Ovary (tissue), 9 donors: ENCODE data around the gene CATSPER1. TPM values are rescaled to one million over a fixed set of nuclear protein-coding genes. Genes with fewer than 3 reads are reported as not detected.

Experiments used
- DNase-seq, 5 donors: peaks; one replicate each; pipeline ENCODE4 v3.0.0-alpha.2; 2019 to 2020
- H3K27ac ChIP-seq, 2 donors: fragments of 200-600 bp; one replicate each; pipeline versions ENCODE4 v1.5.1 to v1.8.0; 2019 to 2022
- H3K27me3 ChIP-seq: fragments of 200-600 bp; one replicate; pipeline ENCODE4 v1.8.0; 2022
- H3K36me3 ChIP-seq: fragments of 200-600 bp; sonication (generic); one replicate; pipeline ENCODE4 v1.5.1; 2019
- H3K4me1 ChIP-seq: one replicate; pipeline ENCODE4 v1.8.1; 2013; ENCODE audit warnings: mild to moderate bottlenecking, moderate library complexity; ENCODE audit not compliant: insufficient read depth
- H3K4me3 ChIP-seq: fragments of 200-600 bp; sonication (generic); one replicate; pipeline ENCODE4 v1.5.1; 2017
- H3K9me3 ChIP-seq, 2 donors: fragments of 200-600 bp in 1 of 2; sonication (generic) in 1 of 2; one replicate each; pipeline versions ENCODE4 v1.5.1 to v1.8.1; 2013 to 2019; ENCODE audit warnings: mild to moderate bottlenecking in 1 of 2, moderate library complexity in 1 of 2
- EP300 ChIP-seq: sonication (generic); formaldehyde crosslinking; IDR thresholded peaks from one replicate; pipeline ENCODE4 v1.6.1; 2017; ENCODE audit warnings: antibody characterized with exemption
- POLR2A ChIP-seq: fragments of 450-650 bp; IDR thresholded peaks from one replicate; pipeline ENCODE4 v1.6.1; 2017; ENCODE audit warnings: antibody characterized with exemption, mild to moderate bottlenecking, moderate library complexity
- WGBS, 3 donors: extraction: QIAGEN DNeasy Blood & Tissue Kit in 1 of 3; methylation state at CpG; one replicate each; pipeline versions ENCODE4 v1.1.5 to v1.1.7; 2013 to 2017; 5-methylcytosine and 5-hydroxymethylcytosine counted together
- intact Hi-C, 4 donors: fragments of 100-400 bp; cut with DNase I; formaldehyde crosslinking; loops; one replicate each; pipeline versions ENCODE4 v1.11.0 to v1.15.1; 2022 to 2023
- polyA plus RNA-seq, 2 donors: library from polyadenylated mRNA; stranded (reverse); fragments of 200-250 nt in 1 of 2; fragments of 350-450 nt in 1 of 2; fragmentation: Illumina TruSeq in 1 of 2; extraction: RNeasy Lipid Tissue Mini Kit (QIAGEN cat#74804) in 1 of 2; gene quantifications; one replicate each; pipeline ENCODE4 v1.2.3, GENCODE V29; 2013 to 2014
- total RNA-seq, 7 donors: library from RNA; depleted of rRNA in 2 of 7; stranded (reverse); fragments of >200 nt in 2 of 7; fragmentation: NEBNext Ultra II Directional in 3 of 7; extraction: Animal tissue kit (Norgen Biotek cat#: 25700) in 3 of 7; gene quantifications; one replicate each; pipeline versions ENCODE4 v1.1.0 to v1.2.4, GENCODE V29; 2016 to 2023
- TF ChIP-seq, protein P1 (sequence below), 3 donors: fragments of 450-650 bp in 2 of 3; fragments of 200-600 bp in 1 of 3; IDR thresholded peaks; one replicate each; pipeline versions ENCODE4 v1.5.1 to v1.8.0; 2016 to 2022; ENCODE audit warnings: antibody characterized with exemption in 3 of 3, mild to moderate bottlenecking in 1 of 3
- donor health status: DM: no; HTN: no; CAD: no; lungs with moderate emphysema.
- donor health status: DM: no; HTN: no; CAD: no.
- donor health status: Bipolar disorder and iron deficiency.
- donor health status: DM: yes; HTN: yes; CAD: no.
- donor health status: DM: no; HTN: no; CAD: no.
- donor health status: DM: yes; HTN: yes; CAD: no.

The CATSPER1 gene
- total and polyA plus RNA-seq, 9 donors: 0.25 TPM; not detected in 8

DNA sequence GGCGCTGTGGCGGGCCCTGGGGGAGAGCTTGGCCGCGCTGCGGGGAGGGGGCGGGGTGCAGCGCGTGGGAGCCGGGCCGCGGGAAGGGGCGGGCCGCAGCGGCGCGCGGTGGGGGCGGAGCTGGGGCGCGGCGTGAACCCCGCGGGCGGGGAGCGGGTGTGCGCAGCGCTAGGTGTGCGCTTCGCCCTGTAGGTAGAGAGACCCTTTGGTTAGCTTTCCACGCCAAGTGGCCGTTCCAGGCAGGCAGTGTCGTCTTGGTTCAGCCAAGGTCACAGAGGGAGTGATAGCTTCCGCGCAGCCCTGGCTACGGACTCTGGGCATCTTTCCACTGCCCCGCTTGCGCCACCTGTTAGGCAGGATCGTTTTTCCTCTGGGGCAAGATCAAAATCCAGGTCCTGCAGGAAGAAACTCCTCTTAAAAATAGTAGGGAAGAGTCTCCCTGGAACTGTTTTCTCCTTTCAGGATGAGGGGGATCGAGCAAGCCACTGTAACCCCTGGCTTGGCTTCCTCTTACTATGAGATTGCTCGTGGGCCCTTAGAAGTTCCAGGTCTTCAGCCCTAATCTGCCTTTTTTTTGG lies 23.5 kb downstream of the CATSPER1 start:
- intact Hi-C loops: no loop called here
- no peaks in the 10 kb centered on the region for H3K9me3 ChIP-seq
- peak; percentile 62 to 77 (median 71) for DNase-seq
- TF ChIP-seq EP300 (no peak), POLR2A (no peak)
- TF ChIP-seq, protein P1, sequence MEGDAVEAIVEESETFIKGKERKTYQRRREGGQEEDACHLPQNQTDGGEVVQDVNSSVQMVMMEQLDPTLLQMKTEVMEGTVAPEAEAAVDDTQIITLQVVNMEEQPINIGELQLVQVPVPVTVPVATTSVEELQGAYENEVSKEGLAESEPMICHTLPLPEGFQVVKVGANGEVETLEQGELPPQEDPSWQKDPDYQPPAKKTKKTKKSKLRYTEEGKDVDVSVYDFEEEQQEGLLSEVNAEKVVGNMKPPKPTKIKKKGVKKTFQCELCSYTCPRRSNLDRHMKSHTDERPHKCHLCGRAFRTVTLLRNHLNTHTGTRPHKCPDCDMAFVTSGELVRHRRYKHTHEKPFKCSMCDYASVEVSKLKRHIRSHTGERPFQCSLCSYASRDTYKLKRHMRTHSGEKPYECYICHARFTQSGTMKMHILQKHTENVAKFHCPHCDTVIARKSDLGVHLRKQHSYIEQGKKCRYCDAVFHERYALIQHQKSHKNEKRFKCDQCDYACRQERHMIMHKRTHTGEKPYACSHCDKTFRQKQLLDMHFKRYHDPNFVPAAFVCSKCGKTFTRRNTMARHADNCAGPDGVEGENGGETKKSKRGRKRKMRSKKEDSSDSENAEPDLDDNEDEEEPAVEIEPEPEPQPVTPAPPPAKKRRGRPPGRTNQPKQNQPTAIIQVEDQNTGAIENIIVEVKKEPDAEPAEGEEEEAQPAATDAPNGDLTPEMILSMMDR (IDR thresholded peaks at IDR 0.05): no peak
- H3K27me3 ChIP-seq: no peaks in the 10 kb centered on the region
- peak overlapping the region; percentile 79 to 81 for H3K27ac ChIP-seq
- peaks cover 5% of the 10 kb centered on the region for H3K4me1 ChIP-seq
- H3K36me3 ChIP-seq: no peaks in the 10 kb centered on the region
- peak overlapping the region; percentile 74 for H3K4me3 ChIP-seq
- 0 to 1% (median 0%) methylated on average over 34 to 40 of the region's 40 CpGs for WGBS, 3 donors

DNA sequence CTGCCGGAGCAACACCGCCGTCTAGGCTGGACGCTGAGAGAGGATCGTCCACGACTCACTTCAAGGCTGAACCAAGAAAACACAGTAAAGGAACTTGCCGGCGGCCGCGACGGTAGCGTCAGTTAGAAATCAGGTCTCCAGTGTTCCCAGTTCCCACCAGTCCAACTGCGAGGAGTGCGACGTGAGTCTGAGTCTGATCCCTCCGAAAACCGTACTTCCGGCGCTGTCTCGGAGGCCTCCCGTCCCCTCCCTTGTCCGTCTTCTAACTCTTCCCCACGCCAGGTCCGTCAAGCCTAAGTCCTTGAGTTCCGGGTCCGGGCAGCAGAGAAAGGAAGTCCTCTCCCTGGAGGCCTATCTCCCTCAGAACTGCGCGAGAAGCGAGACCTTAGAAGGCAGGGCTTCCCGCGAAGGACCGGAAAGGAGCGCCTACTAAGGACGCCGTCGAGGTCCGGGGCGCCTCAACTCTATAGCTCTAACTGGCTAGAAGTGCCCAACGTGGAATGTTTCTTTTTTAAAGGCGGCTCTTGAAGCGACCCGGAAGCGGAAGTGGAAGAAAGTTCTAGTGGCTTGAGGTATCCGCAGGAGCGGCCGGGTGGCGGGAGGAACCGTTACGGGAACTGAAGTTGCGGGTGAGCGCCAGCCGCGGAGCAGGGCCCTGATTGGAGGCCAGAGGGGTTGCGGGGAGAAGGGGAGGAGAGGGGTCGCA lies 24.2 kb downstream of the CATSPER1 start, which contains the start of the genes BANF1 and EIF1AD:
TSS of gene BANF1 (plus strand) at position 562 of the 706 bp plus-strand sequence. CDS start 748 bp downstream, outside the sequence.
TSS of gene EIF1AD (minus strand) at position 216 of the 706 bp plus-strand sequence. CDS start 1,768 bp downstream, outside the sequence.
- DNase-seq: peak; percentile 89 to 94 (median 92)
- intact Hi-C loops: no loop called here
- H3K4me3 ChIP-seq: peak within 1 kb of the TSS; percentile 74
- H3K36me3 ChIP-seq: no peaks in the 10 kb centered on the region
- H3K27me3 ChIP-seq: no peaks in the 10 kb centered on the region
- TF ChIP-seq, protein P1 (IDR thresholded peaks at IDR 0.05): no peak
- TF ChIP-seq POLR2A: peak; percentile 59
- no peaks in the 10 kb centered on the region for H3K9me3 ChIP-seq
- peak within 1 kb of the TSS; percentile 79 to 81 for H3K27ac ChIP-seq
- WGBS, 3 donors: 0 to 1% (median 0%) methylated on average over 51 to 55 of the region's 55 CpGs
- peaks cover 5% of the 10 kb centered on the region for H3K4me1 ChIP-seq

DNA sequence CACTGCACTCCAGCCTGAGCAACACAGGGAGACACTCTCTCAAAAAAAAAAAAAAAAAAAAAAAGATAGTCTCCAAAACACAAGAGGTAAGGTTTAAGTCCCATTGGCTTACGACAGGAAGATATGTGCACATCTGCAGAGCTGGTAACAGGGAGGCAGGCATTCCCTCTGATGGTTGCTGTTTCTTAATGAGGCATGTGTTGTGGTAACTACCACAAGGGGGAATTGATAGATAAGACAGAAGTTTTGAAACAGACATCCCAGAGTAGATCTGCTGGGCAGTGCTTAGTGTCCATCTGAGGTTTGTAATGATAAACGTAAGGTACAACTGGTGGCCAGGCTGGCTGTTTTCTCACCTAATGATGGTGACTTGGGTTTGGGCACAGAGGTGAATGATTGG lies 29.0 kb downstream of the CATSPER1 start:
- no peak overlapping the region for H3K4me3 ChIP-seq
- 66 to 84% (median 74%) methylated on average over 2 of the region's 2 CpGs for WGBS, 3 donors
- intact Hi-C loops: loop anchor here in 1 of 4 donors (5.0 kb wide), 1 partner anchor 35 kb away; the partner anchor contains the start of gene SART1
- H3K4me1 ChIP-seq: no peaks in the 10 kb centered on the region
- TF ChIP-seq EP300 (no peak), POLR2A (no peak)
- TF ChIP-seq, protein P1 (IDR thresholded peaks at IDR 0.05): no peak
- H3K27me3 ChIP-seq: no peaks in the 10 kb centered on the region
- H3K9me3 ChIP-seq: no peaks in the 10 kb centered on the region
- no peak for DNase-seq
- no peaks in the 10 kb centered on the region for H3K36me3 ChIP-seq
- H3K27ac ChIP-seq: no peak overlapping the region

DNA sequence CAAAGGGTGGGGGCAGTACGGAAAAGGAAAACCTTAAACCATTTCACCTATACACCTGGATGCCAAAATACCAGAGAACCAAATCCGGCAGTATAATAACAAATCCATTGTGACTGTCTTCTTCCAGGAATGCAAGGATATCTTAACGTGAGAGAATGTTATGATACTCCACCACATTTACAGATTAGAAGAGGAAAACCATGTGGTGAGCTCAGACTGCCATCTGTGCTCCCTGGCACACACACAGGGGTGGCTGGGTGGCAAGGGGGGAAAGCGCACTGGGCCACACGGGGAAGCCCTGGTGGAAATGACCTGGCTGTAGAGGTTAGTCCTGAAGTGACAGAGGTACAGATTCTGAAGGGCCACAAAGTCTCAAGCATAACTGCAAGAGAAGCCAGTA lies 34.2 kb downstream of the CATSPER1 start:
- no peaks in the 10 kb centered on the region for H3K4me1 ChIP-seq
- no peaks in the 10 kb centered on the region for H3K9me3 ChIP-seq
- intact Hi-C loops: no loop called here
- 32 to 59% (median 44%) methylated on average over 5 of the region's 5 CpGs for WGBS, 3 donors
- no peak for TF ChIP-seq EP300
- no peak for DNase-seq
- no peak overlapping the region for H3K4me3 ChIP-seq
- H3K27ac ChIP-seq: no peak overlapping the region
- H3K27me3 ChIP-seq: no peaks in the 10 kb centered on the region
- H3K36me3 ChIP-seq: no peaks in the 10 kb centered on the region
